Natural killer cell (primary cell): ENCODE measurements around the gene LMX1A. TPM values are rescaled to one million over a fixed set of nuclear protein-coding genes. Genes with fewer than 3 reads are reported as not detected.

Experiments
- ATAC-seq, 3 donors: fragments of 150-1000 bp in 2 of 3; fragments of 200-7000 bp in 1 of 3; cut with Tn5 transposase; 1 replicate in 1 of 3; 2 replicates in 2 of 3; pipeline ENCODE4 v1.10.0; 2021; ENCODE audit warnings: mild to moderate bottlenecking in 2 of 3, moderate library complexity in 2 of 3
- DNase-seq, 2 donors: peaks; one replicate each; pipeline versions ENCODE4 v3.0.0 to v3.0.0-alpha.2; 2013 to 2021; ENCODE audit warnings: mixed read lengths in 1 of 2
- H3K27ac ChIP-seq: one replicate; pipeline ENCODE4 v1.5.1; 2013; ENCODE audit warnings: mild to moderate bottlenecking, low read length
- H3K27me3 ChIP-seq: one replicate; pipeline ENCODE4 v1.6.1; 2013; ENCODE audit warnings: low read length; ENCODE audit not compliant: control insufficient read depth, insufficient read depth
- H3K36me3 ChIP-seq: one replicate; pipeline ENCODE4 v1.6.1; 2013; ENCODE audit warnings: low read length; ENCODE audit not compliant: control insufficient read depth, insufficient read depth
- H3K4me1 ChIP-seq: one replicate; pipeline ENCODE4 v1.6.1; 2013; ENCODE audit warnings: low read length; ENCODE audit not compliant: control insufficient read depth, insufficient read depth
- H3K4me3 ChIP-seq: one replicate; pipeline ENCODE4 v1.5.1; 2013; ENCODE audit warnings: low read length
- H3K9me3 ChIP-seq: one replicate; pipeline ENCODE4 v1.6.1; 2013; ENCODE audit warnings: low read length; ENCODE audit not compliant: control insufficient read depth, insufficient read depth
- H3K27ac Mint-ChIP-seq, 2 donors: one replicate each; pipeline ENCODE4 v1.8.0; 2022; ENCODE audit warnings: mild to moderate bottlenecking in 2 of 2, mixed read lengths in 2 of 2, moderate library complexity in 1 of 2
- H3K27me3 Mint-ChIP-seq, 2 donors: one replicate each; pipeline ENCODE4 v1.8.0; 2022; ENCODE audit warnings: low read depth in 2 of 2, mixed read lengths in 2 of 2
- H3K36me3 Mint-ChIP-seq: one replicate; pipeline ENCODE4 v1.8.0; 2022; ENCODE audit warnings: mixed read lengths
- H3K4me1 Mint-ChIP-seq, 2 donors: one replicate each; pipeline ENCODE4 v1.8.0; 2022; ENCODE audit warnings: mixed read lengths in 2 of 2
- H3K4me3 Mint-ChIP-seq: one replicate; pipeline ENCODE4 v1.8.0; 2022; ENCODE audit warnings: mild to moderate bottlenecking, moderate library complexity, mixed read lengths
- H3K9me3 Mint-ChIP-seq, 2 donors: one replicate each; pipeline ENCODE4 v1.8.0; 2022; ENCODE audit warnings: mixed read lengths in 2 of 2
- CTCF ChIP-seq: fragments of 200-600 bp; IDR thresholded peaks from one replicate; pipeline ENCODE4 v1.8.0; 2022; ENCODE audit warnings: antibody characterized with exemption
- WGBS: methylation state at CpG from one replicate; pipeline ENCODE4 v1.1.7; 2013; ENCODE audit warnings: missing lambda C conversion rate; ENCODE audit not compliant: insufficient coverage; 5-methylcytosine and 5-hydroxymethylcytosine counted together
- intact Hi-C: fragments of 100-400 bp; cut with micrococcal nuclease; formaldehyde crosslinking; loops from one replicate; pipeline ENCODE4 v1.14.2; 2022
- total RNA-seq, 4 donors: library from RNA; stranded (reverse); fragments of 120-200 nt in 1 of 4; gene quantifications; one replicate each; pipeline versions ENCODE4 v1.2.3 to v1.2.4, GENCODE V29; 2013 to 2022

The LMX1A gene
- total RNA-seq, 3 donors from 2014 or later (not counting 1 experiment from before 2014, with no cell fraction given), result not detected

DNA sequence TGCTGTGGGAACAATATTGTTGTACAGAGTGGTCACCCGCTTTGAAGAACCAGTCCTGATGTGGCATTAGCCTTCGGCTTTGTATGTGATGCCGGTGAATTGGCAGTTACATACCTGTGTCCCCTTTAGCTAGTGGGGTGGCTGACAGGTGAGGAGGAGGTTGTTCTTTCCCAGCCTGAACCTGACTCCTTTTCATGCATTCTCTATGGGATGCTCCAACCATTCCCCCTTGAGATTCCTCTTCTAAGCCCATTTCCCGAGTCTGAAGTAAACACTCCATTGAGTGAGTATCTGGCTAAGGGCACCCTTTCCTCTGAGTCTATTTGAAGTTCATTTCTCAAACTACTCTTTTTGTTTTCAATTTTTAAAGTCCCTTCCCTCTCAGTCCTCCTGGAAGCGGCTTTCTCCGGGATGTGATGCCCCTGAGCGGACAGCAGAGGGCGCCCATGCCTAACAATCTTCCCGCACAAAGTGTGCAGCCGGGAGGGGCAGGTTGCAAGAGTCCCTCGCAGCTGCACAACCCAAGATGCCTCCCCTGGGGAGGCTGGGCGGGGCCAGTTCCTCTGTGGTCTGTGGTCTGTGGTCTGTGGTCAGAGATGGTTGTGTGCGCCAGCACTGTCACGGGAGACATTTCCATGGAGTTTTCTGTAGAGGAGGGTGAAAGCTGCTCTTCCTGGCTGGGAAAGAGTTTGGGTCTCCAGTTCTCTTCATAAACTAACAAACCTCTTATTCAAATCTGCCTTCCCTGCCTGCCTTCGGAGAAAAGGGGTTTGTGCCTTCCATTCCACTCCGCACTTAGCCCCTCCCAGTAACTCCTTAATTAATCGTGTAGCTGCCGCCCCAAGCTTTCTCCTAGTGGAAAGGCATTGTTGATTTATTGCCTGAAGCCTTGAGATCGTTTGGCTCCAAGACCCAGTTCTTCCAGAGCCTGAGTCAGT lies 36.4 kb upstream of the LMX1A start:
- peaks cover 24% of the 10 kb centered on the region for H3K27me3 ChIP-seq
- 15% methylated on average over 19 of the region's 19 CpGs for WGBS
- peaks cover 14% of the 10 kb centered on the region for H3K4me1 ChIP-seq
- H3K9me3 ChIP-seq, result no peaks in the 10 kb centered on the region
- no peaks in the 10 kb centered on the region for H3K9me3 Mint-ChIP-seq
- ATAC-seq (peak; percentile 96 to 99 (median 99)), DNase-seq (peak; percentile 79 to 96)
- H3K4me3 Mint-ChIP-seq, result peak overlapping the region; percentile 62
- H3K27ac Mint-ChIP-seq, result peak overlapping the region; percentile 70 to 82
- no peaks in the 10 kb centered on the region for H3K36me3 Mint-ChIP-seq
- intact Hi-C loops, result loop anchor here (1.0 kb wide), 3 partner anchors 200 to 521 kb away; no protein-coding TSS in a partner anchor
- TF ChIP-seq CTCF, result peak; percentile 82
- H3K27ac ChIP-seq, result no peak overlapping the region
- peaks cover 13 to 18% of the 10 kb centered on the region in 2 donors for H3K4me1 Mint-ChIP-seq
- H3K36me3 ChIP-seq, result no peaks in the 10 kb centered on the region
- peaks cover 21 to 78% of the 10 kb centered on the region in 2 donors for H3K27me3 Mint-ChIP-seq
- H3K4me3 ChIP-seq, result no peak overlapping the region

- TF ChIP-seq CTCF, result no peak
- H3K27me3 ChIP-seq, result peaks cover 20% of the 10 kb centered on the region
- intact Hi-C loops, result no loop called here
- no peak overlapping the region for H3K27ac ChIP-seq
- Mint-ChIP-seq H3K27ac (no peak overlapping the region), H3K4me1 (peaks cover 11 to 13% of the 10 kb centered on the region in 2 donors), H3K36me3 (no peaks in the 10 kb centered on the region), H3K4me3 (no peak overlapping the region), H3K9me3 (no peaks in the 10 kb centered on the region), H3K27me3 (peaks cover 31 to 81% of the 10 kb centered on the region in 2 donors)
- H3K36me3 ChIP-seq, result no peaks in the 10 kb centered on the region
- DNase-seq, result no peak
- H3K9me3 ChIP-seq, result no peaks in the 10 kb centered on the region
- H3K4me1 ChIP-seq, result peaks cover 14% of the 10 kb centered on the region
- WGBS, result 60% methylated on average over 1 of the region's 2 CpGs
- no peak overlapping the region for H3K4me3 ChIP-seq
- ATAC-seq, result no peak
These were observed 33.1 kb upstream of the LMX1A start for GRCh38 chr1:165389609-165390008.

DNA sequence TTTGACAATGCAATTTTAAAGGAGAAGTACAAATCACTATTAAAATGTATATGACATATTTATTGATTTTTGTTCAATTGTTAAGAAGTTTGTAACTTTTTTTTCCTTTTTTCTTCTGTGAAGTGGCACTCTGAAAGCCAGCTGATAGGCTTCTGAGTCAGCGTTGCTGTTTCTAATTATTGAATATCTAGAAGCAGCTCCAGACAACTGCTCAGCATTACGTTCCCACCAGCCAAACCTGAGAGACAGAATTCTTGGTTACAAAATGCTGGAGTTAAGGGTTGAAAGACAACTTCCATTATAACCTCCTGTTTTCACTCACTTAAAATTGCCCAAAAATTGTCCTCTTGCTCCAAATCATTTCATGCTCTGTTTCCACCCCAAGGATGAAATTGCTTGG lies 31.4 kb upstream of the LMX1A start:
- no peak for TF ChIP-seq CTCF
- Mint-ChIP-seq H3K4me1 (peaks cover 4 to 7% of the 10 kb centered on the region in 2 donors), H3K27ac (no peak overlapping the region)

More for the DNA sequence above, 31.4 kb upstream of the LMX1A start:
- intact Hi-C loops, result no loop called here
- no peaks in the 10 kb centered on the region for H3K9me3 ChIP-seq
- DNase-seq (no peak), ATAC-seq (no peak)
- Mint-ChIP-seq H3K27me3 (peaks cover 30 to 71% of the 10 kb centered on the region in 2 donors), H3K36me3 (no peaks in the 10 kb centered on the region), H3K4me3 (no peak overlapping the region), H3K9me3 (no peaks in the 10 kb centered on the region)
- peaks cover 8% of the 10 kb centered on the region for H3K4me1 ChIP-seq
- WGBS, result no CpG with 5 or more reads among the region's 2 CpGs
- no peak overlapping the region for H3K27ac ChIP-seq
- no peak overlapping the region for H3K4me3 ChIP-seq
- H3K27me3 ChIP-seq, result peaks cover 20% of the 10 kb centered on the region
- H3K36me3 ChIP-seq, result no peaks in the 10 kb centered on the region
